HG02610 (cell line): ENCODE measurements around the gene MTHFD2L.
"Not testable (repeated sequence)": the region's sequence is repeated elsewhere in the genome, so short reads cannot be mapped to it uniquely, and the experiment has no call there.

Experiments
- ATAC-seq: cut with Tn5 transposase; IDR thresholded peaks from one replicate; pipeline ENCODE4 v1.9.1; 2021; ENCODE audit warnings: mild to moderate bottlenecking, moderate library complexity; ENCODE audit not compliant: unreplicated experiment

MTHFD2L gene

GRCh38 chr4:74157561-74158465 is at the start of gene MTHFD2L:
MTHFD2L (plus strand) TSS chr4:74158118; CDS start chr4:74158139, 21 bp downstream.
- ATAC-seq: peak; percentile 99

- no peak for ATAC-seq
Measured at GRCh38 chr4:74108457-74109115, 49.3 kb upstream of the MTHFD2L start.

GRCh38 chr4:74109116-74109869 is 48.6 kb upstream of the MTHFD2L start:
- ATAC-seq: no peak

GRCh38 chr4:74109870-74110605 is 47.9 kb upstream of the MTHFD2L start:
- no peak for ATAC-seq

- ATAC-seq: no peak
Measured at GRCh38 chr4:74110670-74111069, 47.2 kb upstream of the MTHFD2L start.

- ATAC-seq: no peak
Measured at GRCh38 chr4:74111306-74111975, 46.5 kb upstream of the MTHFD2L start.

GRCh38 chr4:74111990-74112389 is 45.9 kb upstream of the MTHFD2L start:
- no peak for ATAC-seq

GRCh38 chr4:74112399-74113105 is 45.4 kb upstream of the MTHFD2L start:
- no peak for ATAC-seq

- ATAC-seq: no peak
Measured at GRCh38 chr4:74114234-74114633, 43.7 kb upstream of the MTHFD2L start.

GRCh38 chr4:74117024-74117534 is 40.8 kb upstream of the MTHFD2L start:
- no peak for ATAC-seq

- ATAC-seq: no peak
Measured at GRCh38 chr4:74118600-74119338, 39.1 kb upstream of the MTHFD2L start.

GRCh38 chr4:74120086-74120485 is 37.8 kb upstream of the MTHFD2L start:
- ATAC-seq: no peak

- no peak for ATAC-seq
Measured at GRCh38 chr4:74121643-74122579, 36.0 kb upstream of the MTHFD2L start.

GRCh38 chr4:74123065-74123728 is 34.7 kb upstream of the MTHFD2L start:
- no peak for ATAC-seq

GRCh38 chr4:74125029-74125428 is 32.9 kb upstream of the MTHFD2L start:
- ATAC-seq: no peak

GRCh38 chr4:74127745-74128144 is 30.2 kb upstream of the MTHFD2L start:
- no peak for ATAC-seq

GRCh38 chr4:74130843-74131242 is 27.1 kb upstream of the MTHFD2L start:
- ATAC-seq: not testable (repeated sequence)
